ENCODE measurements around the gene IST1.

GRCh38 chr16:71963125-71963875, 68.0 kb downstream of the IST1 start:
- TF ChIP-seq CTCF (IDR thresholded peaks at IDR 0.05): no peak
- no peak for TF ChIP-seq POLR2A (IDR thresholded peaks at IDR 0.05)

Measured in thyroid gland (tissue), 4 donors.